Endothelial cell of umbilical vein (primary cell): ENCODE measurements around the gene RGP1. TPM values are rescaled to one million over a fixed set of nuclear protein-coding genes. Genes with fewer than 3 reads are reported as not detected.
A peak's percentile ranks its signal among the peaks of the same experiment; 100 is the strongest.

Experiments
- BruUV-seq: library from RNA; stranded (reverse); fragments of 400-500 nt; replicated peaks from 2 replicates; lab custom pipeline; 2021; lab: Mats Ljungman, UMichigan
- CTCF ChIA-PET: fragments of 300-600, 350-600 bp; sonication (Branson Sonifier 250); formaldehyde crosslinking; loops from one replicate; lab custom pipeline; 2021; ENCODE audit warnings: antibody characterized with exemption, inconsistent platforms; lab: Charles Lee
- POLR2A ChIA-PET: fragments of 300-600, 350-600 bp; sonication (Branson Sonifier 250); formaldehyde crosslinking; loops from one replicate; lab custom pipeline; 2021; ENCODE audit warnings: antibody characterized with exemption, inconsistent platforms; lab: Charles Lee
- DNase-seq: peaks from one replicate; pipeline ENCODE4 v3.0.0-alpha.2; 2011; ENCODE audit warnings: low read depth, low spot score
- FAIRE-seq: peaks from 2 replicates; lab custom pipeline; 2011; peaks lifted over from hg19 to GRCh38; lab: Jason Lieb, UNC
- H2AFZ ChIP-seq: 2 replicates; pipeline ENCODE4 v1.6.0; 2012; ENCODE audit warnings: low read depth, low read length, control low read depth, inconsistent platforms
- H3K27ac ChIP-seq: 2 replicates; pipeline ENCODE4 v1.5.1; 2011; ENCODE audit warnings: low read depth, mild to moderate bottlenecking, control low read depth, low read length, moderate library complexity; ENCODE audit not compliant: insufficient read depth
- H3K27me3 ChIP-seq, 2 experiments: 2 replicates each; pipeline versions ENCODE4 v1.6.0 to v1.6.1; 2011; ENCODE audit warnings: low read length in 2 of 2, mixed read lengths in 1 of 2; ENCODE audit not compliant: control insufficient read depth in 2 of 2, insufficient read depth in 2 of 2
- H3K36me3 ChIP-seq, 2 experiments: 2 replicates in 1 of 2; 3 replicates in 1 of 2; pipeline ENCODE4 v1.5.1; 2011; ENCODE audit warnings: low read length in 2 of 2, mild to moderate bottlenecking in 1 of 2, moderate library complexity in 1 of 2; ENCODE audit not compliant: control insufficient read depth in 2 of 2, insufficient read depth in 2 of 2; ENCODE audit errors: extremely low read depth in 1 of 2
- H3K4me1 ChIP-seq: 3 replicates; pipeline ENCODE4 v1.5.1; 2011; ENCODE audit warnings: mild to moderate bottlenecking, low read length; ENCODE audit not compliant: control insufficient read depth, insufficient read depth; ENCODE audit errors: extremely low read depth
- H3K4me2 ChIP-seq: 2 replicates; pipeline ENCODE4 v1.6.1; 2011; ENCODE audit warnings: low read length, control low read depth, mixed read lengths; ENCODE audit not compliant: insufficient read depth
- H3K4me3 ChIP-seq, 3 experiments: fragments of 200-600 bp in 1 of 3; sonication (generic), shearing (Covaris generic) in 1 of 3; replicated peaks in 1 of 3; 2 replicates each; pipeline ENCODE4 v1.5.1; 2011 to 2016; ENCODE audit warnings: control low read depth in 3 of 3, low read length in 3 of 3, mild to moderate bottlenecking in 2 of 3, inconsistent platforms in 1 of 3, low read depth in 1 of 3, moderate library complexity in 1 of 3; ENCODE audit not compliant: insufficient read depth in 1 of 3
- H3K79me2 ChIP-seq: 2 replicates; pipeline ENCODE4 v1.6.0; 2012; ENCODE audit warnings: low read length, inconsistent platforms; ENCODE audit not compliant: control insufficient read depth, insufficient read depth
- H3K9ac ChIP-seq: replicated peaks from 2 replicates; pipeline ENCODE3; 2011; ENCODE audit warnings: low read length, control low read depth; ENCODE audit not compliant: insufficient read depth; ENCODE audit errors: extremely low read depth
- H3K9me1 ChIP-seq: replicated peaks from 3 replicates; pipeline ENCODE4 v1.6.0; 2011; ENCODE audit warnings: mild to moderate bottlenecking, low read length; ENCODE audit not compliant: control insufficient read depth, insufficient read depth; ENCODE audit errors: extremely low read depth
- H3K9me3 ChIP-seq: replicated peaks from 2 replicates; pipeline ENCODE4 v1.5.1; 2012; ENCODE audit warnings: low read length, inconsistent platforms; ENCODE audit not compliant: control insufficient read depth, insufficient read depth
- H4K20me1 ChIP-seq: replicated peaks from 2 replicates; pipeline ENCODE3; 2011; ENCODE audit warnings: mild to moderate bottlenecking, low read length; ENCODE audit not compliant: control insufficient read depth, insufficient read depth; ENCODE audit errors: extremely low read depth
- CTCF ChIP-seq, 2 donors: IDR thresholded peaks; 1 replicate in 1 of 2; 2 replicates in 1 of 2; pipeline ENCODE4 v1.5.1; 2011; ENCODE audit warnings: low read length in 2 of 2, mild to moderate bottlenecking in 2 of 2, moderate library complexity in 2 of 2, control low read depth in 1 of 2, inconsistent platforms in 1 of 2, low read depth in 1 of 2; ENCODE audit not compliant: insufficient read depth in 1 of 2; ENCODE audit errors: extremely low read depth in 1 of 2
- EZH2 ChIP-seq: IDR thresholded peaks from 2 replicates; pipeline ENCODE4 v1.6.1; 2012; ENCODE audit warnings: borderline replicate concordance, low read depth, mild to moderate bottlenecking, moderate library complexity, low read length, inconsistent platforms; ENCODE audit not compliant: severe bottlenecking
- FOS ChIP-seq: IDR thresholded peaks from 2 replicates; pipeline ENCODE4 v1.6.1; 2011; ENCODE audit warnings: mild to moderate bottlenecking, low read length, moderate library complexity, borderline replicate concordance; ENCODE audit not compliant: insufficient read depth
- GATA2 ChIP-seq: IDR thresholded peaks from 2 replicates; pipeline ENCODE4 v1.7.0; 2011; ENCODE audit warnings: low read depth, mild to moderate bottlenecking, moderate library complexity, mixed read lengths, low read length; ENCODE audit not compliant: insufficient read length, insufficient read depth
- JUN ChIP-seq: IDR thresholded peaks from 2 replicates; pipeline ENCODE4 v1.6.1; 2011; ENCODE audit warnings: borderline replicate concordance, low read depth; ENCODE audit not compliant: insufficient read length, insufficient read depth
- MAX ChIP-seq: IDR thresholded peaks from 2 replicates; pipeline ENCODE4 v1.6.1; 2011; ENCODE audit not compliant: insufficient read depth, insufficient read length
- MYC ChIP-seq: IDR thresholded peaks from one replicate; pipeline ENCODE4 v1.6.1; 2011; ENCODE audit warnings: mild to moderate bottlenecking, low read depth, low read length
- POLR2A ChIP-seq: IDR thresholded peaks from 2 replicates; pipeline ENCODE4 v1.6.1; 2012; ENCODE audit warnings: low read depth, mild to moderate bottlenecking, control low read depth, low read length
- POLR2AphosphoS5 ChIP-seq: IDR thresholded peaks from 2 replicates; pipeline ENCODE4 v1.6.1; 2012; ENCODE audit warnings: low read depth, mild to moderate bottlenecking, control low read depth, low read length, moderate library complexity; ENCODE audit not compliant: insufficient read depth
- dilution Hi-C: fragments of 300-500 bp; cut with MboI; formaldehyde crosslinking; loops from one replicate; pipeline ENCODE4 v1.15.0; 2019; ENCODE audit warnings: low sequenced_read_pairs; ENCODE audit not compliant: extremely low pct_ligation_motif_present
- intact Hi-C: fragments of 100-400 bp; cut with micrococcal nuclease; formaldehyde crosslinking; loops from one replicate; pipeline ENCODE4 v1.10.0; 2022
- polyA plus RNA-seq, 4 experiments: library from polyadenylated mRNA; depleted of rRNA in 3 of 4; stranded (reverse) in 3 of 4; unstranded in 1 of 4; fragments of >200 nt; gene quantifications; 2 replicates each; pipeline versions ENCODE4 v1.2.1 to v1.2.3, GENCODE V29; 2011 to 2012; ENCODE audit warnings: missing spikeins in 1 of 4
- total RNA-seq: library from RNA; stranded (reverse); gene quantifications from 2 replicates; pipeline ENCODE4 v1.2.3, GENCODE V29; 2021

RGP1 gene
- total and polyA plus RNA-seq, 2 donors (not counting 3 experiments of a cell fraction or from before 2014, with no cell fraction given) = 15.0 to 29.0 TPM

- Histone ChIP-seq H3K27ac (peak overlapping the region; percentile 78), H3K9me3 (no peaks in the 10 kb centered on the region), H3K36me3 (peaks cover 19 to 23% of the 10 kb centered on the region in 2 experiments), H3K9ac (peak overlapping the region; percentile 66), H3K9me1 (no peaks in the 10 kb centered on the region), H3K27me3 (no peaks in the 10 kb centered on the region), H3K4me1 (peaks cover 53% of the 10 kb centered on the region), H3K4me3 (peak overlapping the region; percentile 14 to 79 (median 32)), H3K79me2 (peaks cover 86% of the 10 kb centered on the region), H2AFZ (no peak overlapping the region), H3K4me2 (peak overlapping the region; percentile 97), H4K20me1 (no peaks in the 10 kb centered on the region)
- intact Hi-C loops = loop anchor here (5.0 kb wide), 1 partner anchor 154 kb away; no protein-coding TSS in a partner anchor
- dilution Hi-C loops = no loop called here
- ChIA-PET CTCF (interaction anchor here (0.8 to 4.1 kb wide), 26 partner anchors 8 to 183 kb away, joined by 3 to 52 read pairs (median 6); partner anchors contain the start of genes ARHGEF39, CCDC107, GBA2 and HRCT1), POLR2A (interaction anchor here (0.7 to 1.6 kb wide), 4 partner anchors 14 to 650 kb away, joined by 3 to 7 read pairs (median 5); no protein-coding TSS in a partner anchor)
- TSS peak; percentile 57 for BruUV-seq
- FAIRE-seq (peak; percentile 97), DNase-seq (peak; percentile 71)
- TF ChIP-seq EZH2 = no peak
- TF ChIP-seq CTCF (IDR thresholded peaks at IDR 0.05; ENCODE audit: extremely low read depth in 1 of 2, insufficient read depth in 1 of 2, low read depth in 1 of 2, low read length in 2 of 2) = no peak
- TF ChIP-seq GATA2 = no peak
- peak; percentile 25 for TF ChIP-seq FOS
- peak; percentile 43 for TF ChIP-seq POLR2A
- TF ChIP-seq MYC = no peak
- TF ChIP-seq JUN = no peak
- TF ChIP-seq POLR2AphosphoS5 = peak; percentile 81
- no peak for TF ChIP-seq MAX
These were observed 20.8 kb upstream of the RGP1 start for GRCh38 chr9:35728041-35728971.
